Coronary artery (tissue), 2 donors: ENCODE results near the gene CAPN9.

ENCODE experiments used
- DNase-seq: peaks from one replicate; pipeline ENCODE4 v3.0.0-alpha.2; 2017; ENCODE audit warnings: low spot score
- H3K27ac ChIP-seq, 2 donors: fragments of 200-600 bp; sonication (generic); one replicate each; pipeline ENCODE4 v1.5.1; 2016 to 2019
- H3K4me3 ChIP-seq: fragments of 200-600 bp; sonication (generic); 2 replicates; pipeline ENCODE4 v1.5.1; 2016; ENCODE audit warnings: mild to moderate bottlenecking, moderate library complexity
- CTCF ChIP-seq: fragments of 200-600 bp; sonication (generic); IDR thresholded peaks from one replicate; pipeline ENCODE4 v1.5.1; 2019; ENCODE audit warnings: antibody characterized with exemption

CAPN9 gene

DNA sequence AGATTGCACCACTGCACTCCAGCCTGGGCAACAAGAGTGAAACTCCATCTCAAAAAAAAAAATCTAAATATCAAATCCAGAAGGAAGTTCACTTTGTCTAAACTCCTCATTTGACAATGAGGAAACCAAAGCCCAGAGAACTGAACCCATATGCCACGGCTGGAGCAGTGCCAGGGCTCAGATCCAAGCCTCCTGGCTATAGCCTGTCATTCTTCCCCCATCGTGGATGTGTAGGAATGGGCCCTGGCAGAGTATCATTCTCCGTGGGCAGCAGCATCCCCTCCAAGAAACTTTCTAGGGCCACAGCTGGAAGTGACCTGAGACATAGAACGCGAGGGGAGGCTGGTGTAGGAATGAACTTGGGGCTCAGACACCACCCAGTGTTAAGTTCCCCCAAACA, 47.2 kb downstream of the CAPN9 start:
- H3K4me3 ChIP-seq = no peak overlapping the region
- H3K27ac ChIP-seq = no peak overlapping the region
- DNase-seq = peak; percentile 61
- no peak for TF ChIP-seq CTCF

DNA sequence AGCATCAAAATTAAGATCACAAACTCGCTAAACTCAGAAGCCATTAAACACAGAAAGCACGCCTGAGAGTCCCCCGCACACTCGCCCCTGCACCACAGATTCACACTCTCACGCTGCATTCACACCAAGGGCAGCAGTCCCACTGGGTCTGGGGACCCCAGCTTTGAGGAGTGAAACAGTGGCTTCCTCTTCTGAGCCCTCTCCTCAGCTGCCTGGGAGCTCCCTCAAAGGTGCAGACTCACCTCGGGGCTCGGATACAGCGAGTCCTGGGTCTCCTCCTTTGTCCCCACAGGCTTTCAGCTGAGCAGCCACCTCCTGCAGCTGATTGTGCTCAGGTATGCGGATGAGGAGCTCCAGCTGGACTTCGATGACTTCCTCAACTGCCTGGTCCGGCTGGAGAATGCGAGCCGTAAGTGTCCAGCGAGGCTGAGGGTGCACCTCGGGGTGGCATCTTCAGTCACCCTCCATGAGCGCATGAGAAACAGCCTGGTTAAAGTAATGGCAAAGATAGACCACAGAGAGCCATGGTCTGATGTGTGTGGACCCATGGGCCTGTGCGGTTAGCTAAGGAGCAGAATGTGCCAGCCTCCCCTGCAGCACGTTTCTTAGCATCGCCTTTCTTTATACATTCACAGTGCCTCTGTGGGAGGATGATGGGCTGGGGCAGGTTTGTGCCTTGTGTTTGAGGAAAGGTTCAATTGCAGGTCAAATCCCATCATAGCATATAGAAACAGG, 47.9 kb downstream of the CAPN9 start:
- DNase-seq = peak; percentile 59

DNA sequence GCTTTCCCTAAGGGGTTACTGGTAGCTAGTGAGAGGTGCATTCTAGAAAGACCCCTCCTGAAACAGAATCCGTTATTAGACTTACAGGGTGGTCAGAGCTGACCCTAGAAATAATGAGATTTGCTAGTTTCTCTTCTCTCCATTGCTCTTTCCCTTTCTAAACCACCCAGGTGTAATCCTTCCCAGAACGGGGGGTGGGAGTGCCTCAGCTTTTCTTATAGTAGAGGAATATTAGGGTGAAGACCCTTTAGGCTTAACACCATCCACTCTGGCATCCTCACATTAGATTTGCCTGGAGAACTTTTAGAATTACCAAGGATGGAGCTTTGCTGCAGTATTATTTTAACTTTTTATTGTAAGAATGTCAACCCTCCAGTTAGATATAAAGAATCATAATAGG, 49.4 kb downstream of the CAPN9 start:
- peak; percentile 45 for DNase-seq
- Histone ChIP-seq H3K4me3 (no peak overlapping the region), H3K27ac (no peak overlapping the region)
- TF ChIP-seq CTCF = no peak

More for the DNA sequence above, 47.9 kb downstream of the CAPN9 start:
- no peak overlapping the region for H3K4me3 ChIP-seq
- TF ChIP-seq CTCF = no peak
- no peak overlapping the region for H3K27ac ChIP-seq

DNA sequence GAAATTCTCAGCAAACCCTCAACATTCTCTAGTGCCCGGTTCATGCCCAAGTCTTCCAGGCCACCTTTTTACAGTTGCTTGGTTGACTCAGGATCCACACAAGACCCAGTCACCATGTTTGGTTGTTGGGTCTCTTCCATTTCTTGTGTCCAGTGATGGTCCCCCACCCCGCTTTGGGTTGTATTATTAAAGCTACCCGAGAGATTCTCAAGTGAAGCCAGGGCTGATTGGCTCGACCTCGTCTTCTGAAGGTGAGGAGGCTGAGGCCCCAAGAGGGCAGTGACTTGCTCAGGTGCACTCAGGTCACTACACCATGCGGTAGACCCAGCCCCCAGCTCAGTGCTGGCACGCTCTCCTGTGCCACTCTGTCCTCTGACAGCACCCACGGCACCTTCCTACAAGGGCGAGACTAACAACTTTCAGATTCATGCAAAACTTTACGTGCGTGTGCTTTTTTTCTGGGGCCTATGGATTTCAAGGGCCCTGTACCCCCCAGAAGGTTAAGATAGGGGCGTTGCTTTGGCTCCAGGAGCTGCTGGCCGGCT, 50.3 kb downstream of the CAPN9 start:
- H3K4me3 ChIP-seq = no peak overlapping the region
- TF ChIP-seq CTCF = no peak
- no peak overlapping the region for H3K27ac ChIP-seq
- DNase-seq = peak; percentile 67

GRCh38 chr1:230797942-230798365, 50.8 kb downstream of the CAPN9 start:
- H3K4me3 ChIP-seq = no peak overlapping the region
- peak overlapping the region in 1 of 2 donors; percentile 15 for H3K27ac ChIP-seq
- DNase-seq = peak; percentile 81
- TF ChIP-seq CTCF = peak; percentile 78

GRCh38 chr1:230798491-230798890, 51.3 kb downstream of the CAPN9 start:
- DNase-seq = peak; percentile 61
- H3K27ac ChIP-seq = peak overlapping the region in 1 of 2 donors; percentile 15
- TF ChIP-seq CTCF = no peak
- H3K4me3 ChIP-seq = no peak overlapping the region
